Pancreas (tissue), 10 donors: ENCODE results near the gene EXOC4. TPM values are rescaled to one million over a fixed set of nuclear protein-coding genes. Genes with fewer than 3 reads are reported as not detected.

Source experiments
- ATAC-seq, 4 donors: fragments of 200-7000 bp; cut with Tn5 transposase; one replicate each; pipeline versions ENCODE4 v1.8.0 to v1.9.1; 2020; ENCODE audit warnings: mild to moderate bottlenecking in 4 of 4, moderate library complexity in 4 of 4
- DNase-seq, 6 donors: peaks; one replicate each; pipeline ENCODE4 v3.0.0-alpha.2; 2020
- FAIRE-seq: peaks from 2 replicates; lab custom pipeline; 2012; peaks lifted over from hg19 to GRCh38; lab: Jason Lieb, UNC
- H3K27ac ChIP-seq, 4 donors: fragments of 200-600 bp; sonication (generic); 1 replicate in 3 of 4; 2 replicates in 1 of 4; pipeline versions ENCODE4 v1.5.0 to v1.8.0; 2020
- H3K27me3 ChIP-seq, 4 donors: fragments of 200-600 bp; one replicate each; pipeline ENCODE4 v1.8.0; 2021
- H3K36me3 ChIP-seq, 3 donors: fragments of 200-600 bp; sonication (generic) in 1 of 3; one replicate each; pipeline versions ENCODE4 v1.5.0 to v1.8.0; 2020 to 2021
- H3K4me1 ChIP-seq, 3 donors: fragments of 200-600 bp; one replicate each; pipeline ENCODE4 v1.8.0; 2021
- H3K4me3 ChIP-seq, 4 donors: fragments of 200-600 bp; sonication (generic) in 2 of 4; one replicate each; pipeline versions ENCODE4 v1.5.0 to v1.8.0; 2020 to 2021
- H3K9me3 ChIP-seq, 4 donors: fragments of 200-600 bp; one replicate each; pipeline ENCODE4 v1.8.0; 2021
- WGBS, 2 donors: extraction: QIAGEN DNeasy Blood & Tissue Kit; methylation state at CpG; one replicate each; pipeline ENCODE4 v1.1.7; 2013; 5-methylcytosine and 5-hydroxymethylcytosine counted together
- intact Hi-C, 3 donors: fragments of 100-400 bp; cut with DNase I; formaldehyde crosslinking; loops; one replicate each; pipeline versions ENCODE4 v1.11.1 to v1.14.2; 2022
- polyA plus RNA-seq, 2 donors: library from polyadenylated mRNA; stranded (reverse); fragments of 200-250 nt; gene quantifications; one replicate each; pipeline ENCODE4 v1.2.3, GENCODE V29; 2013
- total RNA-seq, 6 donors: library from RNA; stranded (reverse); fragmentation: NEBNext Ultra II Directional in 4 of 6; extraction: Animal tissue kit (Norgen Biotek cat#: 25700) in 4 of 6; gene quantifications; one replicate each; pipeline versions ENCODE4 v1.2.1 to v1.2.4, GENCODE V29; 2021 to 2023
- TF ChIP-seq, protein P1 (sequence below), 4 donors: fragments of 200-600 bp; sonication (generic) in 3 of 4; IDR thresholded peaks; one replicate each; pipeline versions ENCODE4 v1.5.0 to v1.8.0; 2021; ENCODE audit warnings: antibody characterized with exemption in 4 of 4
- donor health status: healthy with polysubstance abuse.
- donor health status: DM: no; HTN: no; CAD: no; lungs with moderate emphysema.
- donor health status: DM: no; HTN: no; CAD: no.
- donor health status: control.
- donor health status: control.
- donor health status: Bipolar disorder and iron deficiency.
- donor health status: DM: yes; HTN: yes; CAD: no.
- donor health status: DM: no; HTN: no; CAD: no.
- donor health status: DM: no; HTN: no; CAD: no.
- donor health status: DM: yes; HTN: yes; CAD: no.

The EXOC4 gene
- total and polyA plus RNA-seq, 8 donors = 13.4 to 81.2 (median 53.8) TPM

DNA sequence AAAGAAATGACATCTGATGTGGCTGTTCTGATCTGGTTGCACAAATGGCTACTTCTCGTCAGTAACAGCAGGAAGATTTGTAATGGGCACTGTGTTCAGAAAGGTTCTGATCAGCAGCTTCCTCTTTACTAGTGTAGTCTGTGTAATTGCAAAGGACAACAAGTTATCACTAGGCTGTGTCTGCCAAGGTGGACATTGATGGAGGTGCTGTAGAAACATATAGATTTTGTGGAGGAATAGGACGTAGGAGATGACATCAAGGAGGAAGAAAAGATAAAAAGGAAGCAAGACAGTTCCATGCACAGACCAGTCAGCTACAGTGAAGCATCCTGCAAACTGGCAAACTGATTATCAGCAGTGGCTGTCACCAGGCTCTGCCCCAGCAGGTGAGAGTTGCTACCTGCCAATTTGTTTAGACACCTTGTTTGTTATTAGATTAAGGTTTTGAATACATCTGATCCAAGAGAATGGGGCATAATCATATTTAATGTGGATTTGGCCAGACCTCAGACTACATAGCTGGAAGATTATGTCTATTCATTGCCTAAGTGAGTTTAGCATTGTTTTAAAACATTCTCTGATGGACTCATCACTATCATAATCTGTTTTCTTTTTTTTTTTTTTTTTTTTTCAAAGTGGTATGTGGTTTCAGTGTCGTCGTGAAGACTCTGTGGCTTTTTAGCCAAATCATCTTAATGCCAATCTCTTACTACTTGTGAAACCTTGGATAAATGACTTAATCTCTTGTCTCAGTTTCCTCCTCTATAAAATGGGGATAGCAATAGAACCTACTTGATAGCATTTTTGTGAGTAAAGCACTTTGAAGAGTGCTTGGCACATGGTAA is 456.4 kb downstream of the EXOC4 start:
- Histone ChIP-seq H3K4me3 (no peak overlapping the region), H3K4me1 (no peaks in the 10 kb centered on the region), H3K9me3 (no peaks in the 10 kb centered on the region), H3K27ac (no peak overlapping the region), H3K36me3 (no peaks in the 10 kb centered on the region), H3K27me3 (no peaks in the 10 kb centered on the region)
- WGBS, 2 donors = 88 to 94% methylated on average over 4 of the region's 4 CpGs
- TF ChIP-seq, protein P1, sequence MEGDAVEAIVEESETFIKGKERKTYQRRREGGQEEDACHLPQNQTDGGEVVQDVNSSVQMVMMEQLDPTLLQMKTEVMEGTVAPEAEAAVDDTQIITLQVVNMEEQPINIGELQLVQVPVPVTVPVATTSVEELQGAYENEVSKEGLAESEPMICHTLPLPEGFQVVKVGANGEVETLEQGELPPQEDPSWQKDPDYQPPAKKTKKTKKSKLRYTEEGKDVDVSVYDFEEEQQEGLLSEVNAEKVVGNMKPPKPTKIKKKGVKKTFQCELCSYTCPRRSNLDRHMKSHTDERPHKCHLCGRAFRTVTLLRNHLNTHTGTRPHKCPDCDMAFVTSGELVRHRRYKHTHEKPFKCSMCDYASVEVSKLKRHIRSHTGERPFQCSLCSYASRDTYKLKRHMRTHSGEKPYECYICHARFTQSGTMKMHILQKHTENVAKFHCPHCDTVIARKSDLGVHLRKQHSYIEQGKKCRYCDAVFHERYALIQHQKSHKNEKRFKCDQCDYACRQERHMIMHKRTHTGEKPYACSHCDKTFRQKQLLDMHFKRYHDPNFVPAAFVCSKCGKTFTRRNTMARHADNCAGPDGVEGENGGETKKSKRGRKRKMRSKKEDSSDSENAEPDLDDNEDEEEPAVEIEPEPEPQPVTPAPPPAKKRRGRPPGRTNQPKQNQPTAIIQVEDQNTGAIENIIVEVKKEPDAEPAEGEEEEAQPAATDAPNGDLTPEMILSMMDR (IDR thresholded peaks at IDR 0.05) = no peak
- DNase-seq (no peak), FAIRE-seq (no peak), ATAC-seq (no peak)
- intact Hi-C loops = no loop called here

DNA sequence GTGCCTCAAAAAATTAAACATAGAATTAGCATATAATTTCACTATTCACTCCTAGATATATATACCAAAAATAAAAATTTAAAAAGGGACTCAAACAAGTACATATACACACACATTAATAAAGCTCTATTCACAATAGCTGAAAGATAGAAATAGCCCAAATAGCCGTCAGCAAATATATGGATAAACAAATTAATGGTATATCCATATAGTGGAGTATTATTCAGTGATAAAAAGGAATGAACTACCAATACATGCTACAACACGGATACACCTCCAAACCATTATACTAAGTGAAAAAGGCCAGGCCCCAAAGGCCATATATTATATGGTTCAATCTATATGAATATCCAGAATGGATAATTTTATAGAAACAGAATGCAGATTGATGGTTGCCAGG is 459.7 kb downstream of the EXOC4 start:
- Histone ChIP-seq H3K36me3 (no peaks in the 10 kb centered on the region), H3K27me3 (no peaks in the 10 kb centered on the region), H3K27ac (no peak overlapping the region), H3K9me3 (no peaks in the 10 kb centered on the region), H3K4me3 (no peak overlapping the region), H3K4me1 (no peaks in the 10 kb centered on the region)
- DNase-seq (no peak), FAIRE-seq (no peak), ATAC-seq (no peak)
- intact Hi-C loops = no loop called here
- 97 to 99% methylated on average over 2 of the region's 2 CpGs for WGBS, 2 donors
- TF ChIP-seq, protein P1 (IDR thresholded peaks at IDR 0.05) = no peak

DNA sequence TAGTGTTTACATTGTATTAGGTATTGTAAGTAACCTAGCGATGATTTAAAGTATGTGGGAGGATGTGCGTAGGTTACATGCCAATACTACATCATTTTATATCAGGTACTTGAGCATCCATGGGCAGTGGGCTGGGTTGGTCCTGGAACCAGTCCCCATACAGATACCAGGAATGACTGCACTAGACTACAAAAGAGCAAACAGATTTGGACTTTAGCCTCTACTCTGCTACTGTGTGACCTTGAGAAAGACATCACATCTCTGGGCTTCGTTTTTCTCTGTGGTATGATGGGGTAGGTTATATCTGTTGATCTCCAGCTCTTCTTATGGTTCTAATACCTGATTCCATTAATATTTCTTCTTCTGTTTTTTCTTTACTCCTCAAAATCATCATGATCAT is 461.8 kb downstream of the EXOC4 start:
- Histone ChIP-seq H3K4me1 (no peaks in the 10 kb centered on the region), H3K36me3 (no peaks in the 10 kb centered on the region), H3K4me3 (no peak overlapping the region), H3K27ac (no peak overlapping the region), H3K27me3 (no peaks in the 10 kb centered on the region), H3K9me3 (no peaks in the 10 kb centered on the region)
- intact Hi-C loops = no loop called here
- no peak for ATAC-seq
- FAIRE-seq = no peak
- no peak for DNase-seq
- 77% methylated on average over 3 of the region's 3 CpGs for WGBS, 2 donors
- TF ChIP-seq, protein P1 (IDR thresholded peaks at IDR 0.05) = no peak

DNA sequence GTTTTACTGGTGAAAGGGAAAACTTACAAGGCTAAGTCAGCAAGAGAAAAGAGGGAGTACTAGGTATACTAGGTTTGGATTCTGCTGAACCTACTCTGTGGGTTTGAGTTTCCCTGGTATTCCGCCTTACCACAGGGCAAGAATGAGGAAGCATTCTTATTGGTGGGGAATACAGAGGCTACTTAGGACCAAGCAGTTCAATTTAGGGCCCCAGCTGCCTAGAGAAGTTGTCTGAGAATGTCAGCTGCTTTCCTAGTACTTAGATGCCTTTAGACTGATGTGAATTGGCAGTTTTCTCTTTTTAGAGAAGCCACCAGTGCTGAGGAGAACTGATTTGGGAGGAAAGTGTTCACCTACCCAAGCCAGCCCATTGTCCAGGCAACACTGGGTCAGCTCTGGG is 465.3 kb downstream of the EXOC4 start:
- no peak for ATAC-seq
- Histone ChIP-seq H3K9me3 (no peaks in the 10 kb centered on the region), H3K4me1 (no peaks in the 10 kb centered on the region), H3K27ac (no peak overlapping the region), H3K4me3 (no peak overlapping the region), H3K27me3 (no peaks in the 10 kb centered on the region), H3K36me3 (no peaks in the 10 kb centered on the region)
- DNase-seq = no peak
- no peak for FAIRE-seq
- 99 to 100% methylated on average over 1 of the region's 1 CpG for WGBS, 2 donors
- TF ChIP-seq, protein P1 (IDR thresholded peaks at IDR 0.05) = no peak
- intact Hi-C loops = no loop called here

DNA sequence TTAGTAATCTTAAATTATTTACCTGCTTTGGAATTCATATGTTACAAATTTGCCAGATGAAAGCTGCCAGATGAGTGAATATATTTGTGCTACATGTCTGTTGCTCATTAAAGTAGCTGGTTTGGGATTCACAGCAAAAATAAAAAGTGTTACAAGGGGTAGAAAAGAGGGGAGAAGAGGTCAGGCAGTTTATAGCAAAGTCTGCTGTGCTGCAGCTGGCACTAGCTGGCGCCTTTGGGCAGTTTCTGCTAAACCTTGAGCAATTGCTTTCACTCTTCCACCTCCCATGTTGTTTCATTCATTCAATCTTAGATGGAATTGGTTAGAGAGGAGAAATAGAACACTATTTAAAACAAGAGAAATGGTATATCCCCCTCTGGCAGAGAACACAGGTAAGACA is 470.2 kb downstream of the EXOC4 start:
- FAIRE-seq (no peak), ATAC-seq (no peak), DNase-seq (no peak)
- Histone ChIP-seq H3K27me3 (no peaks in the 10 kb centered on the region), H3K9me3 (no peaks in the 10 kb centered on the region), H3K27ac (no peak overlapping the region), H3K4me1 (no peaks in the 10 kb centered on the region), H3K36me3 (no peaks in the 10 kb centered on the region), H3K4me3 (no peak overlapping the region)
- WGBS, 2 donors = 96 to 97% methylated on average over 1 of the region's 1 CpG
- TF ChIP-seq, protein P1 (IDR thresholded peaks at IDR 0.05) = no peak
- intact Hi-C loops = no loop called here
